ENCODE measurements around the gene ZKSCAN5. TPM values are rescaled to one million over a fixed set of nuclear protein-coding genes. Genes with fewer than 3 reads are reported as not detected.

ZKSCAN5 gene
- total and polyA plus RNA-seq, 2 experiments from 2014 or later: 4.6 to 13.4 TPM

DNA sequence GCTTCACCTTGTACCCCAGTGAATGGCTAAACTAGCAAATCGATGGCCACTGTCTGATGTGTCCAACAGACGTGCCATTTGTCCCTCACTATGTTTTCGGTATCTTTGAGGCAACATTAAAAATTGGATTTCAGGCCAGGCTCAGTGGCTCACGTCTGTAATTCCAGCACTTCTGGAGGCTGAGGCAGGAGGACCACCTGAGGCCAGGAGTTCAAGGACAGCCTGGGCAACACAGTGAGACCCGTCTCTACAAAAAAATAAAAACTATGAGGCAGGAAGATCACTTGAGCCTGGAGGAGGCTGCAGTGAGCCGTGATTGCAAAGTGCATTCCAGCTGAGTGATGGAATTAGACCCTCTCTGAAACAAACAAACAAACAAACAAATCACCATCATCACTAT is 39.5 kb downstream of the ZKSCAN5 start:
- Mint-ChIP-seq H3K9me3 (peaks cover 83% of the 10 kb centered on the region), H3K27ac (no peak overlapping the region), H3K27me3 (ENCODE audit: insufficient read depth, low read depth, poor library complexity) (peaks cover 4% of the 10 kb centered on the region), H3K4me3 (no peak overlapping the region), H3K4me1 (no peaks in the 10 kb centered on the region), H3K36me3 (ENCODE audit: low read depth) (peaks cover 66% of the 10 kb centered on the region)
- ATAC-seq (no peak), DNase-seq (ENCODE audit: low spot score) (no peak)
- H3K27ac ChIP-seq (ENCODE audit: low read depth): no peak overlapping the region
- H3K79me2 ChIP-seq (replicated peaks; ENCODE audit: insufficient read depth): no peaks in the 10 kb centered on the region
- TF ChIP-seq ZNF331 (CRISPR knock-in tag; IDR thresholded peaks at IDR 0.05; ENCODE audit: low read depth) (no peak), CREB1 (CRISPR knock-in tag; IDR thresholded peaks at IDR 0.05; ENCODE audit: low read depth) (no peak), EZH2phosphoT487 (IDR thresholded peaks at IDR 0.05; ENCODE audit: unreplicated experiment) (no peak), EZH2 (IDR thresholded peaks at IDR 0.05; ENCODE audit: low read depth, unreplicated experiment) (no peak), NANOG (IDR thresholded peaks at IDR 0.05; ENCODE audit: borderline replicate concordance) (no peak), ZNF114 (CRISPR knock-in tag; IDR thresholded peaks at IDR 0.05) (no peak), POLR2AphosphoS5 (IDR thresholded peaks at IDR 0.05; ENCODE audit: low read depth) (no peak), JUNB (IDR thresholded peaks at IDR 0.05; ENCODE audit: unreplicated experiment) (no peak), STAT1 (IDR thresholded peaks at IDR 0.05; ENCODE audit: unreplicated experiment) (no peak)
- TF ChIP-seq, protein P1, sequence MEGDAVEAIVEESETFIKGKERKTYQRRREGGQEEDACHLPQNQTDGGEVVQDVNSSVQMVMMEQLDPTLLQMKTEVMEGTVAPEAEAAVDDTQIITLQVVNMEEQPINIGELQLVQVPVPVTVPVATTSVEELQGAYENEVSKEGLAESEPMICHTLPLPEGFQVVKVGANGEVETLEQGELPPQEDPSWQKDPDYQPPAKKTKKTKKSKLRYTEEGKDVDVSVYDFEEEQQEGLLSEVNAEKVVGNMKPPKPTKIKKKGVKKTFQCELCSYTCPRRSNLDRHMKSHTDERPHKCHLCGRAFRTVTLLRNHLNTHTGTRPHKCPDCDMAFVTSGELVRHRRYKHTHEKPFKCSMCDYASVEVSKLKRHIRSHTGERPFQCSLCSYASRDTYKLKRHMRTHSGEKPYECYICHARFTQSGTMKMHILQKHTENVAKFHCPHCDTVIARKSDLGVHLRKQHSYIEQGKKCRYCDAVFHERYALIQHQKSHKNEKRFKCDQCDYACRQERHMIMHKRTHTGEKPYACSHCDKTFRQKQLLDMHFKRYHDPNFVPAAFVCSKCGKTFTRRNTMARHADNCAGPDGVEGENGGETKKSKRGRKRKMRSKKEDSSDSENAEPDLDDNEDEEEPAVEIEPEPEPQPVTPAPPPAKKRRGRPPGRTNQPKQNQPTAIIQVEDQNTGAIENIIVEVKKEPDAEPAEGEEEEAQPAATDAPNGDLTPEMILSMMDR (conservative IDR thresholded peaks at IDR 0.05; ENCODE audit: low read depth in 2 of 2): no peak
- TF ChIP-seq, protein P2, sequence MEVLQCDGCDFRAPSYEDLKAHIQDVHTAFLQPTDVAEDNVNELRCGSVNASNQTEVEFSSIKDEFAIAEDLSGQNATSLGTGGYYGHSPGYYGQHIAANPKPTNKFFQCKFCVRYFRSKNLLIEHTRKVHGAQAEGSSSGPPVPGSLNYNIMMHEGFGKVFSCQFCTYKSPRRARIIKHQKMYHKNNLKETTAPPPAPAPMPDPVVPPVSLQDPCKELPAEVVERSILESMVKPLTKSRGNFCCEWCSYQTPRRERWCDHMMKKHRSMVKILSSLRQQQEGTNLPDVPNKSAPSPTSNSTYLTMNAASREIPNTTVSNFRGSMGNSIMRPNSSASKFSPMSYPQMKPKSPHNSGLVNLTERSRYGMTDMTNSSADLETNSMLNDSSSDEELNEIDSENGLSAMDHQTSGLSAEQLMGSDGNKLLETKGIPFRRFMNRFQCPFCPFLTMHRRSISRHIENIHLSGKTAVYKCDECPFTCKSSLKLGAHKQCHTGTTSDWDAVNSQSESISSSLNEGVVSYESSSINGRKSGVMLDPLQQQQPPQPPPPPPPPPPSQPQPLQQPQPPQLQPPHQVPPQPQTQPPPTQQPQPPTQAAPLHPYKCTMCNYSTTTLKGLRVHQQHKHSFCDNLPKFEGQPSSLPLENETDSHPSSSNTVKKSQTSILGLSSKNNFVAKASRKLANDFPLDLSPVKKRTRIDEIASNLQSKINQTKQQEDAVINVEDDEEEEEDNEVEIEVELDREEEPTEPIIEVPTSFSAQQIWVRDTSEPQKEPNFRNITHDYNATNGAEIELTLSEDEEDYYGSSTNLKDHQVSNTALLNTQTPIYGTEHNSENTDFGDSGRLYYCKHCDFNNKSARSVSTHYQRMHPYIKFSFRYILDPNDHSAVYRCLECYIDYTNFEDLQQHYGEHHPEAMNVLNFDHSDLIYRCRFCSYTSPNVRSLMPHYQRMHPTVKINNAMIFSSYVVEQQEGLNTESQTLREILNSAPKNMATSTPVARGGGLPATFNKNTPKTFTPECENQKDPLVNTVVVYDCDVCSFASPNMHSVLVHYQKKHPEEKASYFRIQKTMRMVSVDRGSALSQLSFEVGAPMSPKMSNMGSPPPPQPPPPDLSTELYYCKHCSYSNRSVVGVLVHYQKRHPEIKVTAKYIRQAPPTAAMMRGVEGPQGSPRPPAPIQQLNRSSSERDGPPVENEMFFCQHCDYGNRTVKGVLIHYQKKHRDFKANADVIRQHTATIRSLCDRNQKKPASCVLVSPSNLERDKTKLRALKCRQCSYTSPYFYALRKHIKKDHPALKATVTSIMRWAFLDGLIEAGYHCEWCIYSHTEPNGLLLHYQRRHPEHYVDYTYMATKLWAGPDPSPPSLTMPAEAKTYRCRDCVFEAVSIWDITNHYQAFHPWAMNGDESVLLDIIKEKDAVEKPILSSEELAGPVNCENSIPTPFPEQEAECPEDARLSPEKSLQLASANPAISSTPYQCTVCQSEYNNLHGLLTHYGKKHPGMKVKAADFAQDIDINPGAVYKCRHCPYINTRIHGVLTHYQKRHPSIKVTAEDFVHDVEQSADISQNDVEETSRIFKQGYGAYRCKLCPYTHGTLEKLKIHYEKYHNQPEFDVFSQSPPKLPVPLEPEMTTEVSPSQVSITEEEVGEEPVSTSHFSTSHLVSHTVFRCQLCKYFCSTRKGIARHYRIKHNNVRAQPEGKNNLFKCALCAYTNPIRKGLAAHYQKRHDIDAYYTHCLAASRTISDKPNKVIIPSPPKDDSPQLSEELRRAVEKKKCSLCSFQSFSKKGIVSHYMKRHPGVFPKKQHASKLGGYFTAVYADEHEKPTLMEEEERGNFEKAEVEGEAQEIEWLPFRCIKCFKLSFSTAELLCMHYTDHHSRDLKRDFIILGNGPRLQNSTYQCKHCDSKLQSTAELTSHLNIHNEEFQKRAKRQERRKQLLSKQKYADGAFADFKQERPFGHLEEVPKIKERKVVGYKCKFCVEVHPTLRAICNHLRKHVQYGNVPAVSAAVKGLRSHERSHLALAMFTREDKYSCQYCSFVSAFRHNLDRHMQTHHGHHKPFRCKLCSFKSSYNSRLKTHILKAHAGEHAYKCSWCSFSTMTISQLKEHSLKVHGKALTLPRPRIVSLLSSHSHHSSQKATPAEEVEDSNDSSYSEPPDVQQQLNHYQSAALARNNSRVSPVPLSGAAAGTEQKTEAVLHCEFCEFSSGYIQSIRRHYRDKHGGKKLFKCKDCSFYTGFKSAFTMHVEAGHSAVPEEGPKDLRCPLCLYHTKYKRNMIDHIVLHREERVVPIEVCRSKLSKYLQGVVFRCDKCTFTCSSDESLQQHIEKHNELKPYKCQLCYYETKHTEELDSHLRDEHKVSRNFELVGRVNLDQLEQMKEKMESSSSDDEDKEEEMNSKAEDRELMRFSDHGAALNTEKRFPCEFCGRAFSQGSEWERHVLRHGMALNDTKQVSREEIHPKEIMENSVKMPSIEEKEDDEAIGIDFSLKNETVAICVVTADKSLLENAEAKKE (CRISPR knock-in tag; IDR thresholded peaks at IDR 0.05): no peak
- TF ChIP-seq, protein P3, sequence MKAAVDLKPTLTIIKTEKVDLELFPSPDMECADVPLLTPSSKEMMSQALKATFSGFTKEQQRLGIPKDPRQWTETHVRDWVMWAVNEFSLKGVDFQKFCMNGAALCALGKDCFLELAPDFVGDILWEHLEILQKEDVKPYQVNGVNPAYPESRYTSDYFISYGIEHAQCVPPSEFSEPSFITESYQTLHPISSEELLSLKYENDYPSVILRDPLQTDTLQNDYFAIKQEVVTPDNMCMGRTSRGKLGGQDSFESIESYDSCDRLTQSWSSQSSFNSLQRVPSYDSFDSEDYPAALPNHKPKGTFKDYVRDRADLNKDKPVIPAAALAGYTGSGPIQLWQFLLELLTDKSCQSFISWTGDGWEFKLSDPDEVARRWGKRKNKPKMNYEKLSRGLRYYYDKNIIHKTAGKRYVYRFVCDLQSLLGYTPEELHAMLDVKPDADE (IDR thresholded peaks at IDR 0.05): no peak
- TF ChIP-seq, protein P4, sequence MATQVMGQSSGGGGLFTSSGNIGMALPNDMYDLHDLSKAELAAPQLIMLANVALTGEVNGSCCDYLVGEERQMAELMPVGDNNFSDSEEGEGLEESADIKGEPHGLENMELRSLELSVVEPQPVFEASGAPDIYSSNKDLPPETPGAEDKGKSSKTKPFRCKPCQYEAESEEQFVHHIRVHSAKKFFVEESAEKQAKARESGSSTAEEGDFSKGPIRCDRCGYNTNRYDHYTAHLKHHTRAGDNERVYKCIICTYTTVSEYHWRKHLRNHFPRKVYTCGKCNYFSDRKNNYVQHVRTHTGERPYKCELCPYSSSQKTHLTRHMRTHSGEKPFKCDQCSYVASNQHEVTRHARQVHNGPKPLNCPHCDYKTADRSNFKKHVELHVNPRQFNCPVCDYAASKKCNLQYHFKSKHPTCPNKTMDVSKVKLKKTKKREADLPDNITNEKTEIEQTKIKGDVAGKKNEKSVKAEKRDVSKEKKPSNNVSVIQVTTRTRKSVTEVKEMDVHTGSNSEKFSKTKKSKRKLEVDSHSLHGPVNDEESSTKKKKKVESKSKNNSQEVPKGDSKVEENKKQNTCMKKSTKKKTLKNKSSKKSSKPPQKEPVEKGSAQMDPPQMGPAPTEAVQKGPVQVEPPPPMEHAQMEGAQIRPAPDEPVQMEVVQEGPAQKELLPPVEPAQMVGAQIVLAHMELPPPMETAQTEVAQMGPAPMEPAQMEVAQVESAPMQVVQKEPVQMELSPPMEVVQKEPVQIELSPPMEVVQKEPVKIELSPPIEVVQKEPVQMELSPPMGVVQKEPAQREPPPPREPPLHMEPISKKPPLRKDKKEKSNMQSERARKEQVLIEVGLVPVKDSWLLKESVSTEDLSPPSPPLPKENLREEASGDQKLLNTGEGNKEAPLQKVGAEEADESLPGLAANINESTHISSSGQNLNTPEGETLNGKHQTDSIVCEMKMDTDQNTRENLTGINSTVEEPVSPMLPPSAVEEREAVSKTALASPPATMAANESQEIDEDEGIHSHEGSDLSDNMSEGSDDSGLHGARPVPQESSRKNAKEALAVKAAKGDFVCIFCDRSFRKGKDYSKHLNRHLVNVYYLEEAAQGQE (IDR thresholded peaks at IDR 0.05; ENCODE audit: unreplicated experiment): no peak
- H3K27me3 ChIP-seq (ENCODE audit: insufficient read depth): no peaks in the 10 kb centered on the region
- H3K4me3 ChIP-seq: no peak overlapping the region
- no peaks in the 10 kb centered on the region for H4K20me1 ChIP-seq (replicated peaks; ENCODE audit: insufficient read depth)
- no peaks in the 10 kb centered on the region for H3F3A ChIP-seq (replicated peaks; ENCODE audit: low read depth)
- H3K9me2 ChIP-seq (ENCODE audit: insufficient read depth): no peaks in the 10 kb centered on the region
- no peak overlapping the region for H2AFZ ChIP-seq
- H3K36me3 ChIP-seq (ENCODE audit: insufficient read depth): 0 out of 2 replicates have a peak, but pooled peaks cover 3% of the 10 kb centered on the region
- H3K4me1 ChIP-seq (ENCODE audit: insufficient read depth): no peaks in the 10 kb centered on the region
- no peak overlapping the region for H3K4me2 ChIP-seq
